ENCODE data around the gene MRAP2.

Gene MRAP2

GRCh38 chr6:84033523-84034451 lies at the start of gene MRAP2:
TSS of gene MRAP2 (plus strand) at chr6:84033772. CDS start at chr6:84055319, 21,547 bp downstream.
- peak within 1 kb of the TSS; percentile 51 for H3K4me3 ChIP-seq (ENCODE audit: low read depth, low read length)
- in situ Hi-C loops (cut with HindIII; ENCODE audit: low sequenced_read_pairs): no loop called here
- no peak for TF ChIP-seq CTCF (IDR thresholded peaks at IDR 0.05; ENCODE audit: low read depth, low read length)
- DNase-seq (ENCODE audit: low read depth, low spot score): peak; percentile 6

GRCh38 chr6:83984411-83984810 lies 49.2 kb upstream of the MRAP2 start:
- no peak for TF ChIP-seq CTCF (IDR thresholded peaks at IDR 0.05; ENCODE audit: low read depth, low read length)
- no peak overlapping the region for H3K4me3 ChIP-seq (ENCODE audit: low read depth, low read length)
- DNase-seq (ENCODE audit: low read depth, low spot score): no peak
- in situ Hi-C loops (cut with HindIII; ENCODE audit: low sequenced_read_pairs): no loop called here

- no peak overlapping the region for H3K4me3 ChIP-seq (ENCODE audit: low read depth, low read length)
- no peak for TF ChIP-seq CTCF (IDR thresholded peaks at IDR 0.05; ENCODE audit: low read depth, low read length)
- in situ Hi-C loops (cut with HindIII; ENCODE audit: low sequenced_read_pairs): no loop called here
- no peak for DNase-seq (ENCODE audit: low read depth, low spot score)
Observed at GRCh38 chr6:83985308-83985713, 48.3 kb upstream of the MRAP2 start.

GRCh38 chr6:83985715-83986114 lies 47.9 kb upstream of the MRAP2 start:
- DNase-seq (ENCODE audit: low read depth, low spot score): no peak
- TF ChIP-seq CTCF (IDR thresholded peaks at IDR 0.05; ENCODE audit: low read depth, low read length): no peak
- no peak overlapping the region for H3K4me3 ChIP-seq (ENCODE audit: low read depth, low read length)
- in situ Hi-C loops (cut with HindIII; ENCODE audit: low sequenced_read_pairs): no loop called here

- no peak for TF ChIP-seq CTCF (IDR thresholded peaks at IDR 0.05; ENCODE audit: low read depth, low read length)
- H3K4me3 ChIP-seq (ENCODE audit: low read depth, low read length): no peak overlapping the region
- DNase-seq (ENCODE audit: low read depth, low spot score): no peak
- in situ Hi-C loops (cut with HindIII; ENCODE audit: low sequenced_read_pairs): no loop called here
Observed at GRCh38 chr6:83998021-83998584, 35.5 kb upstream of the MRAP2 start.

GRCh38 chr6:84001119-84001518 lies 32.5 kb upstream of the MRAP2 start:
- TF ChIP-seq CTCF (IDR thresholded peaks at IDR 0.05; ENCODE audit: low read depth, low read length): no peak
- DNase-seq (ENCODE audit: low read depth, low spot score): no peak
- in situ Hi-C loops (cut with HindIII; ENCODE audit: low sequenced_read_pairs): no loop called here
- H3K4me3 ChIP-seq (ENCODE audit: low read depth, low read length): no peak overlapping the region
